Fibroblast of mammary gland (primary cell): ENCODE results near the gene TIAL1.
A peak's percentile ranks its signal among the peaks of the same experiment; 100 is the strongest.

Experiments
- DNase-seq: peaks from one replicate; pipeline ENCODE4 v3.0.0-alpha.2; 2010; ENCODE audit warnings: low read depth
- H3K4me3 ChIP-seq: 2 replicates; pipeline ENCODE4 v1.5.1; 2011; ENCODE audit warnings: low read depth, mild to moderate bottlenecking, low read length, moderate library complexity; ENCODE audit not compliant: control insufficient read depth
- CTCF ChIP-seq: conservative IDR thresholded peaks from 2 replicates; pipeline ENCODE4 v1.5.1; 2011; ENCODE audit warnings: low read depth, low read length, inconsistent platforms; ENCODE audit not compliant: control insufficient read depth, insufficient read depth

Gene TIAL1

GRCh38 chr10:119541459-119542356 lies 55.1 kb downstream of the TIAL1 start:
- H3K4me3 ChIP-seq = peak overlapping the region; percentile 80
- peak; percentile 12 for DNase-seq
- TF ChIP-seq CTCF = no peak

GRCh38 chr10:119541046-119541445 lies 55.7 kb downstream of the TIAL1 start:
- peak overlapping the region; percentile 80 for H3K4me3 ChIP-seq
- peak; percentile 61 for DNase-seq

GRCh38 chr10:119540038-119540437 lies 56.7 kb downstream of the TIAL1 start:
- no peak for DNase-seq
- no peak for TF ChIP-seq CTCF
- H3K4me3 ChIP-seq = no peak overlapping the region

More at GRCh38 chr10:119541046-119541445, 55.7 kb downstream of the TIAL1 start:
- no peak for TF ChIP-seq CTCF

- no peak for TF ChIP-seq CTCF
- no peak for DNase-seq
- no peak overlapping the region for H3K4me3 ChIP-seq
Observed at GRCh38 chr10:119539359-119539825, 57.4 kb downstream of the TIAL1 start.

- DNase-seq = peak; percentile 18
- no peak for TF ChIP-seq CTCF
- no peak overlapping the region for H3K4me3 ChIP-seq
Observed at GRCh38 chr10:119538632-119539358, 58.0 kb downstream of the TIAL1 start.

- no peak for TF ChIP-seq CTCF
- DNase-seq = no peak
- no peak overlapping the region for H3K4me3 ChIP-seq
Observed at GRCh38 chr10:119537953-119538630, 58.7 kb downstream of the TIAL1 start.
